Suprapubic skin (tissue), 3 donors: ENCODE measurements around the gene OR52E8.

Source experiments
- EP300 ChIP-seq: sonication (generic); formaldehyde crosslinking; IDR thresholded peaks from one replicate; pipeline ENCODE4 v1.6.1; 2017; ENCODE audit warnings: antibody characterized with exemption
- POLR2A ChIP-seq, 2 donors: fragments of 450-650 bp; IDR thresholded peaks; one replicate each; pipeline ENCODE4 v1.6.1; 2017; ENCODE audit warnings: antibody characterized with exemption in 2 of 2, mild to moderate bottlenecking in 2 of 2, moderate library complexity in 2 of 2
- TF ChIP-seq, protein P1 (sequence below), 2 donors: fragments of 200-600 bp in 1 of 2; fragments of 450-650 bp in 1 of 2; sonication (generic) in 1 of 2; IDR thresholded peaks; one replicate each; pipeline ENCODE4 v1.5.1; 2016 to 2019; ENCODE audit warnings: antibody characterized with exemption in 2 of 2, mild to moderate bottlenecking in 1 of 2, moderate library complexity in 1 of 2

DNA sequence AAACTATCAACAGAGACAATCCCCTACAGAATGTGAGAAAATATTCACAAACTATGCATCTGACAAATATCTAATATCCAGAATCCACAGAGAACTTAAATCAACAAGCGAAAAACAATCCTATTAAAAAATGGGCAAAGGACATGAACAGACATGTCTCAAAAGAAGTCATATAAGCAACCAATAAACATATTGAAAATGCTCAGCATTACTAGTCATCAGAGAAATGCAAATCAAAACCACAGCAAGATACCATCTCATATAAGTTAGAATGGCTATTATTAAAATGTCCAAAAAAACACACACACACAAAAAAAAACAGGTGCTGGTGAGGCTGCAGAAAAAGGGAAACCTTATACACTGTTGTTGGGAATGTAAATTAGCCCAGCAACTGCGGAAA, 8.3 kb upstream of the OR52E8 start:
- TF ChIP-seq, protein P1, sequence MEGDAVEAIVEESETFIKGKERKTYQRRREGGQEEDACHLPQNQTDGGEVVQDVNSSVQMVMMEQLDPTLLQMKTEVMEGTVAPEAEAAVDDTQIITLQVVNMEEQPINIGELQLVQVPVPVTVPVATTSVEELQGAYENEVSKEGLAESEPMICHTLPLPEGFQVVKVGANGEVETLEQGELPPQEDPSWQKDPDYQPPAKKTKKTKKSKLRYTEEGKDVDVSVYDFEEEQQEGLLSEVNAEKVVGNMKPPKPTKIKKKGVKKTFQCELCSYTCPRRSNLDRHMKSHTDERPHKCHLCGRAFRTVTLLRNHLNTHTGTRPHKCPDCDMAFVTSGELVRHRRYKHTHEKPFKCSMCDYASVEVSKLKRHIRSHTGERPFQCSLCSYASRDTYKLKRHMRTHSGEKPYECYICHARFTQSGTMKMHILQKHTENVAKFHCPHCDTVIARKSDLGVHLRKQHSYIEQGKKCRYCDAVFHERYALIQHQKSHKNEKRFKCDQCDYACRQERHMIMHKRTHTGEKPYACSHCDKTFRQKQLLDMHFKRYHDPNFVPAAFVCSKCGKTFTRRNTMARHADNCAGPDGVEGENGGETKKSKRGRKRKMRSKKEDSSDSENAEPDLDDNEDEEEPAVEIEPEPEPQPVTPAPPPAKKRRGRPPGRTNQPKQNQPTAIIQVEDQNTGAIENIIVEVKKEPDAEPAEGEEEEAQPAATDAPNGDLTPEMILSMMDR (IDR thresholded peaks at IDR 0.05) = no peak
- no peak for TF ChIP-seq EP300
- no peak for TF ChIP-seq POLR2A (IDR thresholded peaks at IDR 0.05)
